ENCODE results near the gene IL5. TPM values are rescaled to one million over a fixed set of nuclear protein-coding genes. Genes with fewer than 3 reads are reported as not detected.

The IL5 gene
- total and polyA plus RNA-seq, 2 of the 13 experiments (the other 11 are each of a cell fraction or from before 2014, with no cell fraction given): not detected

GRCh38 chr5:132526290-132526973, 16.9 kb downstream of the IL5 start (continued):
- TF ChIP-seq ZNF770 (CRISPR knock-in tag; IDR thresholded peaks at IDR 0.05) (0 out of 2 replicates have a peak, but pooled peaks have one; percentile 16), MXD4 (CRISPR knock-in tag; IDR thresholded peaks at IDR 0.05) (0 out of 2 replicates have a peak, but pooled peaks have one; percentile 32), DMAP1 (CRISPR knock-in tag; IDR thresholded peaks at IDR 0.05) (no peak), XRCC5 (optimal IDR thresholded peaks at IDR 0.05; ENCODE audit: low read length) (peak; percentile 24), FOSL2 (CRISPR knock-in tag; IDR thresholded peaks at IDR 0.05) (no peak), ZNF317 (CRISPR knock-in tag; IDR thresholded peaks at IDR 0.05) (0 out of 2 replicates have a peak, but pooled peaks have one; percentile 21), SALL2 (CRISPR knock-in tag; IDR thresholded peaks at IDR 0.05) (no peak), SMAD1 (CRISPR knock-in tag; IDR thresholded peaks at IDR 0.05; ENCODE audit: borderline replicate concordance, low read depth) (0 out of 2 replicates have a peak, but pooled peaks have one; percentile 47), SMARCE1 (IDR thresholded peaks at IDR 0.05; ENCODE audit: borderline replicate concordance) (no peak), CERS6 (CRISPR knock-in tag; IDR thresholded peaks at IDR 0.05) (no peak), ZNF670 (CRISPR knock-in tag; IDR thresholded peaks at IDR 0.05; ENCODE audit: borderline replicate concordance) (no peak), ZFP91 (CRISPR knock-in tag; IDR thresholded peaks at IDR 0.05; ENCODE audit: borderline replicate concordance) (peak; percentile 28; the same call in 1 of the 2 replicates), SALL1 (CRISPR knock-in tag; IDR thresholded peaks at IDR 0.05) (peak; percentile 15; the same call in 1 of the 2 replicates), ZNF607 (CRISPR knock-in tag; IDR thresholded peaks at IDR 0.05; ENCODE audit: borderline replicate concordance) (0 out of 2 replicates have a peak, but pooled peaks have one; percentile 40), ZNF234 (CRISPR knock-in tag; conservative IDR thresholded peaks at IDR 0.05) (no peak), ZNF382 (CRISPR knock-in tag; IDR thresholded peaks at IDR 0.05; ENCODE audit: borderline replicate concordance) (no peak), RAD21 (CRISPR knock-in tag; IDR thresholded peaks at IDR 0.05) (peak; percentile 82), GABPB1 (CRISPR knock-in tag; IDR thresholded peaks at IDR 0.05) (0 out of 2 replicates have a peak, but pooled peaks have one; percentile 12)
- TF ChIP-seq, protein P1, sequence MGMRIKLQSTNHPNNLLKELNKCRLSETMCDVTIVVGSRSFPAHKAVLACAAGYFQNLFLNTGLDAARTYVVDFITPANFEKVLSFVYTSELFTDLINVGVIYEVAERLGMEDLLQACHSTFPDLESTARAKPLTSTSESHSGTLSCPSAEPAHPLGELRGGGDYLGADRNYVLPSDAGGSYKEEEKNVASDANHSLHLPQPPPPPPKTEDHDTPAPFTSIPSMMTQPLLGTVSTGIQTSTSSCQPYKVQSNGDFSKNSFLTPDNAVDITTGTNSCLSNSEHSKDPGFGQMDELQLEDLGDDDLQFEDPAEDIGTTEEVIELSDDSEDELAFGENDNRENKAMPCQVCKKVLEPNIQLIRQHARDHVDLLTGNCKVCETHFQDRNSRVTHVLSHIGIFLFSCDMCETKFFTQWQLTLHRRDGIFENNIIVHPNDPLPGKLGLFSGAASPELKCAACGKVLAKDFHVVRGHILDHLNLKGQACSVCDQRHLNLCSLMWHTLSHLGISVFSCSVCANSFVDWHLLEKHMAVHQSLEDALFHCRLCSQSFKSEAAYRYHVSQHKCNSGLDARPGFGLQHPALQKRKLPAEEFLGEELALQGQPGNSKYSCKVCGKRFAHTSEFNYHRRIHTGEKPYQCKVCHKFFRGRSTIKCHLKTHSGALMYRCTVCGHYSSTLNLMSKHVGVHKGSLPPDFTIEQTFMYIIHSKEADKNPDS (CRISPR knock-in tag; IDR thresholded peaks at IDR 0.05): no peak

Data from HepG2 (cell line).